ENCODE measurements around the gene GPC5.
"Not testable (repeated sequence)": the region's sequence is repeated elsewhere in the genome, so short reads cannot be mapped to it uniquely, and the experiment has no call there.

Gene GPC5

DNA sequence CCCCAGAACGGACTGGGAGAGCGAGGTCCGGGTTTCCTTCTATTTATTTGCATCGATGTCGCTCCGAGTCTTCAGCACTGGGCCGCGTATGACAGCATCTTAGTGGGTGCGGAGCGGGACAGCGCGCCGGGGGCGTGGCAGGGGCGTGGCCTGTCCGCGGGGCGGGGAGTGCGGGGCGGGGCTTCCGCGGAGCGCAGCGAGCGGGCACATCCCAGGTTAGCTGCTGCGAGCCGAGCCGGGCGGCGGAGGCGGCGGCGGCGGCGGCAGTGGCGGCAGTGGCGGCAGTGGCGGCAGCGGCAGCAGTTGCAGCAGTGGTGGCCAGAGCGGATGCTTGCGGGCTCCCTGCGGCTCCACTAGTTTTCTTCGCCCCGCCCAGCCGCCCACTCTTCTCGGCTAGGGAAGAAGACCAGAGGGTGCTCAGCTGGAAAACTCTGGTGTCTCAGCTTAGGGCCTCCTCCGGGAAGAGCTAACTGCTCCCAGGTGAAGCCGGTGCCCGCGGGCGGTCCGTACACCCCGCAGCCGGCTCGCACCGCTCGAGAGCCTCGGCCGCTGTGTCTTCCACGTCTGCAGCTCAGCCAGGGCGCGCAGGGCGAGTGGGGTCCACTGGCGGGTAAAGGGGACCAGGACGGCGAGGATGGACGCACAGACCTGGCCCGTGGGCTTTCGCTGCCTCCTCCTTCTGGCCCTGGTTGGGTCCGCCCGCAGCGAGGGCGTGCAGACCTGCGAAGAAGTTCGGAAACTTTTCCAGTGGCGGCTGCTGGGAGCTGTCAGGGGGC lies at the start of gene GPC5:
Gene GPC5 (plus strand): TSS at position 209 of the 776 bp plus-strand sequence.
- peak; percentile 34 for DNase-seq (ENCODE audit: low read depth)

DNA sequence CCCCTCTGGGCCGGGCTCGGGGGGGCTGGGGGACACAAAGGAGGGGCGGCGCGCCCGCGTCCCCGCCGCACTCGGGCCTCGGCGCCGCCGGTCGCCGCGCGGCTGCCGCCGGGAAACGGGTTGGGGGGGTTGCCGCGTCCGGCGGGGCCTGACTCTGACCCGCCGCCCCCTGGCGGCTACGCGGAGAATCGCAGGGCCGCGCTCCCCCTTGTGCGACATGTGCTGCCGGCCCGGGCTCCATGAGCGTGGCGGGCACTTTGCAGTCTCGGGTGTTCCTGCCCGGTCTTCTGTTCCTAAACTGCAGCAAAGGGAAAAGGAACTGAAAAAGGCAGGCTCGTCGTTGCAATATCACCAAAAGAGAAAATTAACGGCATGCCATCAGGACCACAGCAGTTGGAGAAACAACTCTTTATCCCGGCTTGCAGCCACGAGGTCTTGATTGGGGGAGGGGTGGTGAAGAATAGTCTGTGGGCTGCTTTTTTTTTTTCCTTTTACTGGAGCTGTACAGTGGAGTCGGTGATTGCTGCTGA lies 49.5 kb upstream of the GPC5 start:
- DNase-seq (ENCODE audit: low read depth): peak; percentile 84

DNA sequence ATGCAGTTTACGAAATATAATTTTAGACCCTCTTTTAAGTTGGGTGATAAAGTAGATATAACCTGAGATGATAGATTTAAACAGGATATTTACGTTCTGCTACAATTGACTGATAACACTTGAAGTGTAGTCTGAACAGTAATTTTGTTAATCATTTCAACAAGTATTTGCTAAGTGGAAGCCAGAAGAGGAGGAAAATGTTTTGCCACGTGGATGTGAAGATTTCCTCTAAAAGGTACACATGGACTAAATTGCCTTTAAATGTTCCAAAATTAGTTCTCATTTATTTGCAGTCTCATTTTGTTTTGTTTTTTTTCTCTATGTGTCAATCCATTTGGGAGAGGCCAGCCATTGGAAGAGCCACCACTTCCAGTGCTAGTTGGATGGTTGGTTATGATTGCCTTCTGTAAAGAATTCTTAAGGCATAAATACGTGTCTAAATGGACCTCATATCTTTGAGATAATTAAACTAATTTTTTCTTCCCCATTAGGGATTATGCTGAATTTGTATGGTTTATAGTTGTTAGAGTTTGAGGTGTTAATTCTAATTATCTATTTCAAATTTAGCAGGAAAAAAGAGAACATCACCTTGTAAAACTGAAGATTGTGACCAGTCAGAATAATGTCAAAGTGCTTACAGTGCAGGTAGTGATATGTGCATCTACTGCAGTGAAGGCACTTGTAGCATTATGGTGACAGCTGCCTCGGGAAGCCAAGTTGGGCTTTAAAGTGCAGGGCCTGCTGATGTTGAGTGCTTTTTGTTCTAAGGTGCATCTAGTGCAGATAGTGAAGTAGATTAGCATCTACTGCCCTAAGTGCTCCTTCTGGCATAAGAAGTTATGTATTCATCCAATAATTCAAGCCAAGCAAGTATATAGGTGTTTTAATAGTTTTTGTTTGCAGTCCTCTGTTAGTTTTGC lies 48.2 kb upstream of the GPC5 start:
- no peak for DNase-seq (ENCODE audit: low read depth)

DNA sequence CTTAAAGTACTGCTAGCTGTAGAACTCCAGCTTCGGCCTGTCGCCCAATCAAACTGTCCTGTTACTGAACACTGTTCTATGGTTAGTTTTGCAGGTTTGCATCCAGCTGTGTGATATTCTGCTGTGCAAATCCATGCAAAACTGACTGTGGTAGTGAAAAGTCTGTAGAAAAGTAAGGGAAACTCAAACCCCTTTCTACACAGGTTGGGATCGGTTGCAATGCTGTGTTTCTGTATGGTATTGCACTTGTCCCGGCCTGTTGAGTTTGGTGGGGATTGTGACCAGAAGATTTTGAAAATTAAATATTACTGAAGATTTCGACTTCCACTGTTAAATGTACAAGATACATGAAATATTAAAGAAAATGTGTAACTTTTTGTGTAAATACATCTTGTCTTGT lies 47.3 kb upstream of the GPC5 start:
- no peak for DNase-seq (ENCODE audit: low read depth)

DNA sequence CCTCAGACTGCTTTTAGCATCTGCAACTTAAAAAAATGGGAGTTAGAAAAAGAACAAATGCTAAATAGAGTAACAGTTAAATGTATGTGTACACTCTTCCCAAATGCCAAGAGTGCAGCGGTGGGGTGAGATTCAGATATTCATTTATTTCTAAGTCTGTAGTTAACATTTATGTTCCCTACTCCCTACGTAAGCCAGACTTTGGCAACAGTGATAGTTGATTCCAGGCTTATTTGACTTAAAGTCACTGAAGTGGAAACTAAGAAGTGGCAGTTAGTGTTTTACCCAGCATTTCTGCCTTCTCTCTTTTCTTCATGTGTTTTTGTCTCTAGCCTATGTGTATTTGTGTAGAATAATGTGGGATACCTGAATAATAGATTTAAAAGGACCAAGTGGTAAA lies 46.4 kb upstream of the GPC5 start:
- no peak for DNase-seq (ENCODE audit: low read depth)

DNA sequence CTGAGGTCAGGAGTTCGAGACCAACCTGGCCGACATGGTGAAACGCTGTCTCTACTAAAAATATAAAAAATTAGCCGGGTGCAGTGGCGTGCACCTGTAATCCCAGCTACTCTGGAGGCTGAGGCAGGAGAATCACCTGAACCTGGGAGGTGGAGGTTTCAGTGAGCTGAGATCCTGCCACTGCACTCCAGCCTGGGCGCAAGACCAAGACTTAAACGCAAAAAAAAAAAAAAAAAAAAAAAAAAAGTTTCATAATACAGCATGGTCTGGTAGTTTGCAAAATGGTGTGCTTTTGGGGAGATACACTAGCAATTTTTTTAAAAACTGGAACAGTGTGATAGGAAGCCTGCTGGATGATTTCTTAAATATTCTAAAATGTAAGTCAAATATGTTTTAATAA lies 45.5 kb upstream of the GPC5 start:
- DNase-seq (ENCODE audit: low read depth): not testable (repeated sequence)

DNA sequence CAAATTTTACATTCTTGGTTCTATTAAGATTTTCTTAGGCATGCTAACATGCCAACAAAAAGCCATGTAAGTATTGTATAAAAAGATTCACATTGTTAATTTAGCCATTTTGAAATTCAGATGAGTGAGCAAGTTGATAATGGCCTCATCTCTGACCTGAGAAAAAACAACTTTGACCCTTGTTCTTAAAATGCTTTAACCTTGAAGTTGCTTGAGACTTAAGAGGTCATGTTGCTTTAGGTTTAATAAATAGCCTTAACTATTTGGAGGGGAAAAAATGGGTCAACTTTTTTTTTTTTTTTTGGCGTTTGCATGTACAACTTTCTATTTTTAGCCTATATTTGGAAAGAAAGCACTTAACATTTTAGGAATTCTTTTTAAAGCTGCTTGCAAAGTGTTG lies 44.9 kb upstream of the GPC5 start:
- no peak for DNase-seq (ENCODE audit: low read depth)

DNA sequence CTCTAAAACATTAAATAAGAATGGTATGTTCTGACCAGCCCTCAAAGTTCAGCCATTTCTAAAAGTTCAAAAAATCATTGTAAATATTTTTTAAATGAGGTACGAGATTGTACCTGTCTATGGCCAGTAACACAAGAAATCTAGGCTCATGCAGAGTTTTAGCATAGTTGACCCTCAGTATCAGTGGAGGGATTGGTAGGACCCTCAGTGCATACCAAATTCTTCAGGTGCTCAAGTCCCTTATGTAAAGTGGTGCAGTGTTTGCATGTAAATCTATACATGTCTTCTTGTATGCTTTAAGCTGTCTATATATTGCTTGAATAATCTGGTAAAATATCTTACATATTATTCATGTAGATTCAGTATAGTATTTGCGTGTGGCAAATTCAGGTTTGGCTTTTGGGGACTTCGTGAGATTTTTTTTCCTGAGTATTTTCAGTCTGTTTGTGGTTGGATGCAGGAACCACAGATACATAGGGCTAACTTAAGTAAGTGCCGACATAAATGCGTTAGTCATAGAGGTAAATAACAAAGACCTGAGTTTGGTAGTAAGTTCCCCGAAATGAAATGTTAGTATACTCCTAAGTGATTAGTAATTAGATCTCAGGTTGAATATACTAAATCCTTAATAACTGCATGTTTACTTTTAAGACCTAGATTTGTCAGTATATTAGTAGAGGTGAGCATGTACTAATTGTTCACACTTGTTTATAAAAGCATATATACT lies 43.2 kb upstream of the GPC5 start:
- DNase-seq (ENCODE audit: low read depth): no peak

DNA sequence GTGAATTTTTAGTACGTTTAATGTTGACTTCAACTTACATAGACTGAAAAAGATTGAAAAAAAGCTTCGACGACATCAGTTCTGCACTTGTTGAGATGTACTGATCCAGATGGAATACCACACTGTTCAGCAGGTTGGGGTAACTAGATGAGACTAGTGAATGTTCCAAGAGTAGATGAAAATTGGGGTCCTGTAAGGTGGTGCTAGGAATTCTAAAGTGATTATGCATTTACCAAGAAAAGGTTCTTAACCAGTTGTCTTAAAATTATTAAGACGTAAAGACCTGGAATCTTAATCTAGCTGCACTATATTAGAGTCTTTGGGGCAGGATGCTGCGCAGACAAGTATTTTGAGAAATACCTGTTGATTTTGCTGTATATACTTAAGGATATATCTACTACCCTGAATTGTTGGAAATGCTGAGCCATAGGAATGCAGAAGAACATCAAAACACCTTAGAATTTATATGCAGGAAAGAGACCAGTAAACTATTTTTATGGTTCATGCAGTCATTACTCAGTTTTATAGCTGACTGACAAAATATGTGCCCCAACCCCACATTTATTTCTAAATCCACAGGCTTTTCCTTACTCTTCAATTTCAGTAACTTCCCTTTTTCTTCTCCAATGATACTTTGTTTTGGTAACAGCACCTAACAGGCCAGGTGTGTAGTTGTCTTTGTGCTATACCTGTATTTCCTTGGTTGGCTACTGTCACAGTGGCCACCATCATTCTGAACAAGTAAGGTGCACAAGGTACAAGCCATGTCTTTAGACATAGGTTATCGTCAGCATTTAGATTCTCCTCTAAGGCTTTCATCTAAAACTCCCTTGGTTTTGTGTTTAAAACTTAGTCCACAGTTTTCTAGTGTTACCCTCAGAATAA lies 42.4 kb upstream of the GPC5 start:
- DNase-seq (ENCODE audit: low read depth): no peak

DNA sequence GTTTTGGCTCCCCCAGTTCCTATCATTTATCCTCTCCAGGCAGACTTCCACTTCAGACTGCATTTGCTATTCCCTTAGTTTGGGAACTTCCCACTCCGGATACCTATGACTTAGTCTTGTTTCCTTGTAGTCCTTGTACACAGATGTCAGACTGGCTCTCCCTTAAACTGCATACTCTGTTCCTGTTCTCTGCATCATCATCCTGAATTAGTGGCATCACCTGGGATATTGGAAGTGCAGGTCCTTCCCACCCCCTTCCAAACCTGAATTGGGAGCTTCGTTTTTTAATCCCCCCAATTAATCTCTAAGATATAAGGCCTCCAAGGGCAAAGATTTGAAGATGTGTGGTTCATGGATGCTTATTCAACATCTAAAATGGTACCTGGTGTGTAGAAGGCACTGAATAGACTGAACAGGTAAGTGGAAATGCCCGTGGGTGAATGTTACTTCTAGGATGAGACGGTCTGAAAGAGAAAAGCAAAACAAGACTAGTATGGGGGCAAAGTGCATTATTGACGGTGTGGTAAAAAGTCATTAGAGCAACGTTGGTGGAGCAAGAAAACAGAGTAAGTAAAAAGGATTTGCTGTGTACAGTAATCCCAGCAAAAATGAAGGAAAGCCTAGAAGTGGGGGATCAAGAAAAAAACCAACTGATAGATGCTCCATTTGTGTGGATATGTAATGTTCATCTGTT lies 41.4 kb upstream of the GPC5 start:
- DNase-seq (ENCODE audit: low read depth): no peak

DNA sequence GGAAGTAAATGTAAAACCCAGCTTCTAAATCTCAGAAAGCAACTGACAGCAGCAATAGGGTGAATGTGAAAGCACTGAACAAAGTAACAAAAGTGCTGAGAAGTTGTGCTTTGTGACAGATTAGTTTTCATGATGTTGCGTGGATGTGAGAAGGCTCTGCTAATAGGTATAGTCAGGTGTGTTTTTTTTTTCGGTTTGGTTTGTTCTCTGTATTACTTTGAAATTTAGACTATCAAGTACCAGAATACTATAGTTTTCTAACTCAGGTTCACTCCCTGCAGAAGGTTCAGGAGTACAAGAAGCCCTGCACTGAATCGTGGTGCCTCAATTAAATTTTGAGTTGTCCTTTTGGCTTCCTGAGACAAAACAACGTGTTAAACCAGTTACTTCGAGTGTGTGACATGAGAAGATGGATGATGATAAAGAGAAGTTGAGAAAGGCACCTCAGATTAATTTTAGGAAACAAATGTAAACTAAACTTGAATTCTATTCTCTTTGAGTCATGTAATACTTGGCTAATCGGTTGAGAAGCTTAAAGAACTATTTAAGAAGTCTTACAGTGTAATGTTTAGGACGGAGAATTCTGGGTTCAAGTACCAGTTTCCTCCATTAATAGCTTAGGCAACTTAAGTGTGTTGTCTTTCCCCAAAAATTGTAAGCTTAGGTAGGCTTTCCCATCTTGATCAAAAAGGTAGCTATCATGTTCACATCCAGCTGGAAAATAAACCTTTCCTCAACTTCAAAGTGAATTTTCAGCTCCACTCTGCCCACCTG lies 40.6 kb upstream of the GPC5 start:
- no peak for DNase-seq (ENCODE audit: low read depth)

DNA sequence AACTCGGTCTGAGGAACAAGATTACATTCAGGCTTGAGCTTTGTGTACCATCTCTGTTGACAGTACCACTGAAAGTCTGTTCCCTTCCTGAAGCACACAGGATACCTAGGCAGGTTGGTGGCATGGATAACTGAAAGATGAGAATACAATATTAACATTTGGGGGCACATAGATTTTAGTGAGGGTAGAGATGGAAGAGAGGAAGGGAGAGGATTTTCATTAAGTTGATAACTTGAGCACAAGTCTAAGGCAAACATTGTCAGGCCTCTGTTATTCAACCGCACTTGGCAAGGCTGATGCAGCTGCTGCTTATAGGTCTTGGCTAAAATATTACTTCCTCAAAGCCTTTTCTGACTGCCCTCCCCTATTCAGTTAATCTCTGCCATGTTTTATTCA lies 40.0 kb upstream of the GPC5 start:
- no peak for DNase-seq (ENCODE audit: low read depth)

DNA sequence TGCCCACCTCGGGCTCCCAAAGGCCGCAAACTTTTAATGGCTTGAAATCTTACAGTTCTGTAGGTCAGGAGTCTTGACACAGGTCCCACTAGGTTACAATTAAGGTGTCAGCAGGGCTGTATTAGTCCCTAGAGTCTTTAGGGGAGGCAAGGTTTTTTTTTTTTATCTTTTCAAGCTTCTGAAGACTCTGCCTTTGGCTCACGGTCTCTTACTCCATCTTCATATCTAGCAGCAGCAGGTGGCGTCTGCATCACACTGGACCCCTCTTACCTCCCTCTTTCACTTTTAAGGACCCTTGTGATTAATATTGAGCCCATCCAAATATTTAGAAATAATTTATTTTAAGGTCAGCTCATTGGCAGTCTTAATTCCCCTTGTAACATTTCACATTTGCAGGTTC lies 39.3 kb upstream of the GPC5 start:
- no peak for DNase-seq (ENCODE audit: low read depth)

DNA sequence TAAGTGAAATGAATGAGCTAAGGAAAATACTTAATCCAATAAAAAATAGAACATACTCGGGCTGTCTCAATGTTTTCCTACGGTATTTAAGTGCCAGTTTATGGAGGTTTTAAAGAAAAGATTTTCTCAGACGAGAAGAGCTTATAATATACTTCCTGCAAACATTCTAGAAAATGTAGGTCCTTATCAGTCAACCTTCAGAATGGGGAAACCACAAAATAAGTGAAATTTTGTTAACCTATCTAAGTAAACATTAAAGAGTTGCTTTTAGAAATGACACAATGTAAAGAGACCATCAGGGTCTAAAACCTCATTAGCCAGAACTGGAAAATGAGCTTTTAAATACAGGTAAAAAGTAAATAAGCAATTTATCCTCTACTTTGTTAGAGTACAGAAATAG lies 38.8 kb upstream of the GPC5 start:
- DNase-seq (ENCODE audit: low read depth): no peak

DNA sequence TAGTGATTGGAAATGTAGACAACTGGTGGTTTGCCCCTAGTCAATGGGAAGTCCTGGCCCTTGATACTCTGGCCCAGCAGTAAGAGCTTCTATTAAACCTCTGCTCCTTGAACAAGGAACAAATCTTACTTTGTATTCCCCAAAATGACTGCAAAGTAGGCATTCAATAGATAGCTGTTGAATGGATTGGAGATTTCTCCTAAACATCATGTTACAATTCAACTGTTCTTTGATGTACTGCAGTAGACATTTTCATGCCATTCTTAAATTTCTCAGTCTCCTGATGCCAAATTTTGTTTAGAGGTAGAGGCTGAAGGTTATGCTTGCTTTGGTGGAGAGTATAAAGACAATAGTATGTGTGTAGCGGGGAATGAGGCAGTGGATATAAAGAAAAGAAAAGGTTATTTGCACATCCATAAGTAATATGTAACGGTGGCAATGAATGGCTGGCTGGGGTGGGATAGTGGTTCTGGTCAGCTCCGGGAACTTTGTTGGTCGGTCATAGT lies 38.1 kb upstream of the GPC5 start:
- DNase-seq (ENCODE audit: low read depth): no peak

DNA sequence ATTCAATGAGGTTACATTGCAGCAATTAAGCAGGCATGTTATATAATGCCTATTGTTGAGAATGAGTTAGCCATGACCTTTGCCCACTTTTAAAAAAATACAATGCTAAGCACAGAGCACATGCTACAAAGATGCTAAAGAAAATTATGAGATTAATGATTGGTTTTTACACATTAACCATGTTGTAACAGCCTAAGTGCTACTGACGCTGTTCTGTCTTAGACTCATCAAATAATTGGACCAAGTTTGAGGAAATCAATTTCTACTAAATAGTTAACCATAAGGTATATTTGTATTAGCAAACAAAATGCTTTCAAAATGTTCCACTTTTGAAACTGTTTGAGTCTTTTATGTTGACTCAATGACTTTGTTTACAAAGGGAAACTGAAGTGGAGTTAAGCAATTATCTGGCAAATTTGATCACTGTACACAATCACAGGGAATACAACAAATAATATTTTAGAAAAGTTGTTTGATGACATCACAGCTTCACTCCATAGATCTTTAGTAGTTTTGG lies 36.6 kb upstream of the GPC5 start:
- no peak for DNase-seq (ENCODE audit: low read depth)

DNA sequence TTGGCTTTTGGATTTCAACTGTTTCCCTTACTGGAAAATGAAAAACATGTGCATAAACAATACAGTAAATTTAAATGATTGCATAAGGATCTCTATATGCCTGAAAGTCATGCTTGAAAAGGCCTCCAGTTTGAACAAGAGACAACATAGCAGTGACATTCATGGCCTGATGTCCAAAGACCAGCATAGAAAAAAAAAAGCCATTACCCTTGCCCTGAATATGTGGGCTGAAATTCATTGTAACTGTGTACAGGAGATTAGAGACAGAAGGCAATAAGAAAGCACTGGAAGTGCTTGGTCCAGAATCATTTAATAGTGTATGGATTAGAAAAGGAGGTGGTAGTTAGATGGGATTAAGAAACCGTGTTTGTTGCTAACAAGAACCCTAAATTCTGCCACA lies 35.5 kb upstream of the GPC5 start:
- DNase-seq (ENCODE audit: low read depth): no peak

DNA sequence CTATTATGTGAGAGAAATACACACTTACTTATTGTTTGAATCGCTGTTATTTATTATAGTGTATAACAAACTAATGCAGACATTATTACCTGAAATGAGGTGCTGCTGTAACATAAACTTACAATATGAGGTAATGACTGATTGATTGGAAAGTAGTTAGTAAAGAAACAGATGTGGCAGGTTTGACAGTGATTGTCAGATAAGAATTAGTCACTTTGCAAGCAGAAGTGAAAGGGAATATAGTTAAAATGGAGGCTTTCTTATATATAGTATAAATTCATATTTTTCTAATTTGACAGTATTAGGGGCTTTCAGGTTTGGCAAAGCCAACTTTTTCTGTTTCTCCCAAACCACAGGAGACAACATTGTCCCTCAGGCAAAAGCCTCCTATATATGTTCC lies 30.3 kb upstream of the GPC5 start:
- DNase-seq (ENCODE audit: low read depth): no peak

DNA sequence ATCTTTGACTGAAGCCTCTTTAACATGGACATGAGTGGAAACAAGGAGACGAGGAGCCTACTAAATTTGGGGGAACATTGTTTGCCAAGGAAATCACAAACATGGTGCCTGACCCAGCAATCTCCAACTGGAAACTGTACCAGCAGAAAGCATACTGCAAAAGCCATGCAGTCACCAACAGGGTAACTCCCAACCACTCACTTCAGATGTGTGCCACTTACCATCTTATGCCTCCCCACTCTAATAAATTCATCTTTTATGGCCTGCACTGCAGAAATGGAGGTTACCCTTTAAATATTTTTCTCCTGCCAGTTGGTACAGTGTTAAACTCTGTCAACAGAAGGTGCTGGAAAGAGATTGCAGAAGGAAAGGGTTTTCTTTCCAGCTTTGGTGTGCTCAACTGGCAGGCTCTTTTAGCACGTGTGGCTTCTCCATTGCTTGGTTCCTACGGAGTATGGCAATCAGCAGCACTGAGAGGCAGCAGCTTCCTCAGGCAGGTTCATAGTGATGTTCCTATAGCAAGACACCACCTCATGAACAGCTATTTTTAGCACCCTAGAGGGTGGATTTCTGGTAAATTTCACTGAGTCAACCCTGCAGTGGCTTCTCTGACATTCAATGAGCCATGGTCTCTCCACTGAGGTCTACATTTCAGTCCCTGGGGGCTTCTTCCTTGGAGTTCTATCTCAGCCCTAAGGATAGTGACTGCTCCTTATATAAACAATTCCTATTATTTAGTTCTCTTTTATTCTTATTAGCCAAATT lies 29.6 kb upstream of the GPC5 start:
- no peak for DNase-seq (ENCODE audit: low read depth)
